Nucleus accumbens (tissue), 56 donors: ENCODE measurements around the gene SATB2.

Experiments
- DNase-seq, 56 donors: peaks; one replicate each; lab custom pipeline; 2025; lab: John Stamatoyannopoulos, UW

The SATB2 gene

DNA sequence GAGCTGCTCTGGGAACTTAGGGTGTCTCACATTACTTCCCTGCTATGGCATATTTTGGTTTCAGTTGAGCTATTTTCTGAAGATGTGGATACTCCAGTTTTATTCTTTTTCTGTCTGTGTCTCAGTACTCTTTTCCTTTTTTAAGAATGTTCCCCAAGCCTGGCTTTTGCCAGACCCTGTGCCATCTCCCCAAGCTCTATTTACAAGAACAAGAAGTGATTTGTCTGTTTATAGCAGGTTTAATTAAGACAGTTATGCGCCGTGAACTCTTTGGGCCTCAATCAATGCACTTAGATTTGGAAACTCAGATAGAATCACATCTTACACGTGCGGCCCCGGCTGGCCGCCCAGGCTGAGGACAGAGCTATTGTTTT, 8.9 kb upstream of the SATB2 start:
- DNase-seq: no peak

- no peak for DNase-seq
Measured at GRCh38 chr2:199465988-199466691, 8.4 kb upstream of the SATB2 start.

DNA sequence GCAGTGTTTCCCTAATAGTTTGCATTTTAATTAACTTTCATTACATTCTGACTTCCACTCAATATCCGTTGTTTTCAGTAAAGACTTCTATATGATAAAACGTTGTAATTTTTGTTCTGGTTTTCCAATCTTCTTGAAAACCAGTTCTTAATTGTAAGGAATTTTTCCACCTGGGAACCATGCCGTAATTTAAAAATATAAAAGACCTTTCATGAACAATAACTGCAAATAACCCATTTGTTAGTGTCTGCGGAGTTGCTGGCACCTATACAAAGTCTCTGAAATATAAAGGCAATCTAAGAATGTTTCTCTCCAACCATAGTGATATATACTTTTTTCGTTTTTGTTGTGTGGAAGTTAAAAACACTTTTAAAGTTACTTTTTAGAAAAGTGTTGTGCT, 7.7 kb upstream of the SATB2 start:
- no peak for DNase-seq

DNA sequence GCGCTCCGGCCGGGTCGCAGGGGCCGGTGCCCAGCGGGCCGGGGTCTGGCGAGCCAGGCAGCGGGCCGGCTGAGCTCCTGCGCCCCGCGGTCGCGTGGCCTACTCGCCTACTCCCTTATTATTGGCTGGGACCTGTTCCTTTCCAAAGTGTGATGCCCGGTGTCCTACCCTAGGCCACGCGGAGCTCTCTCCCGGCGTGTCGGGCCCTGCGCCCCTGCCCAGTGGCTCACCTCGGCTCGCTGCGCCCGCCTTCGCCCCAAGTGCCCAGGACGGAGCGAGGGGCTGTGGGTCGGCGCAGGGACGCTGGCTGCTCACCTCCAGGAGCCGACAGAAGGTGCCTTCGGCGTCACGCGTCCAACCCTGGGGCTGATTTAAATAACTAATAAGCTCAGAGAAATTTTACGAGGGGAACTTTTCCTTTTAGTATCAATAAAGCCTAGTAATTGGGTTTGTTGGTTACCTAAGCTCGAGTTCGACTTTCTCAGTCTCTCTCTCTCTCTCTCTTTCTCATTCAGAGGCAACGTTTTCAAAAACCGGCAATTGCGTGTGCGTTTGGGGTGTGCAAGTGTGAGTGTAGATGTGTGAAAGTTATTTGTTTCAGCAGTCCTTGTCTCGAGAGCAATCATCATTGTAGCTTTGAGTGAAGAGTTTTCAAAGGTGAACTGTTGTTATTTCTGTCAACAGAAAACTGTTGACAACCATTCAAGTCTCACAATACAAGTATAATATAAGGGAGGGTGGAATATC, 7.0 kb upstream of the SATB2 start:
- no peak for DNase-seq

DNA sequence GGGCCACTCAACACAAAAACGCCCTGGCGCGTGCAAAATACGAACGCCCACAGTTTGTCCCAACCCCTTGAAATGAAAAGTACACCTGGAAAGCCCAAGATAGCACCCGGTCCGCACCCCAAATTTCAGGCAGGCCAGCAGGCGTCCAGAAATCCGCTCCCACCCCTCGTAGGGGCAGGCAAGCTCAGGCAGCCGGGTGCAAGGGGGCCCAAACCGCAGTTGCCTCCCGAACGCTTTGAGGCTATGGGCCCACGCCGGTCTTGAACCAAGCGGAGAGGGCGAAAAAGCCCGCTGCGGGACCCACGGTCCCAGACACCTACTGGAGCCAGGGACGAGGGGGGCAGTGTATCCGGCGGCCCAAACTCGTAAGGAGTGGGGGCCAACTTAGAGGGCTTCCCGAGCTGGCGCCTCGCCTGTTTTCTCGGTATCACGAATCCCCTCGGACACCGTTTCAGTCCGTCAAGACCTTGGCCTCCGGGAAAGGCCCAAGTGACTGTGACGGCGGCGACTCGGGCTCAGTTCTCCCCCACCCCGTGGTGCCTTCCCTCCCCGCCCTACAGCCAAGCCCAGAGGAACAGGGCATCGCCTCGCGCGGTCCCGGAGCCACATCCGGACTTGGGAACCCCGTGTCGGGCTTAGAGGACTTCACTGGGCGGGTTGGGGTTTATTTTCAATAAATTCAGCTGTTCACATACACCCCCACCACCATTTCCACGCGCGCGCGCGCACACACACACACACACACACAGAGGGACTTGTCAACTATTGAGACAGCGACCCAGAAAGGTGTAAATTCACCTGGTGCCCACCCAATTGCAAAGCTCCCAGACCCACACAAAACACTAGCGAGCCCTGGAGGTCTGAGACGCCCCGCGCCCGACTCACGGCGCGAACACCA, 6.2 kb upstream of the SATB2 start:
- DNase-seq: peak in 1 of 56 donors; percentile 25

DNA sequence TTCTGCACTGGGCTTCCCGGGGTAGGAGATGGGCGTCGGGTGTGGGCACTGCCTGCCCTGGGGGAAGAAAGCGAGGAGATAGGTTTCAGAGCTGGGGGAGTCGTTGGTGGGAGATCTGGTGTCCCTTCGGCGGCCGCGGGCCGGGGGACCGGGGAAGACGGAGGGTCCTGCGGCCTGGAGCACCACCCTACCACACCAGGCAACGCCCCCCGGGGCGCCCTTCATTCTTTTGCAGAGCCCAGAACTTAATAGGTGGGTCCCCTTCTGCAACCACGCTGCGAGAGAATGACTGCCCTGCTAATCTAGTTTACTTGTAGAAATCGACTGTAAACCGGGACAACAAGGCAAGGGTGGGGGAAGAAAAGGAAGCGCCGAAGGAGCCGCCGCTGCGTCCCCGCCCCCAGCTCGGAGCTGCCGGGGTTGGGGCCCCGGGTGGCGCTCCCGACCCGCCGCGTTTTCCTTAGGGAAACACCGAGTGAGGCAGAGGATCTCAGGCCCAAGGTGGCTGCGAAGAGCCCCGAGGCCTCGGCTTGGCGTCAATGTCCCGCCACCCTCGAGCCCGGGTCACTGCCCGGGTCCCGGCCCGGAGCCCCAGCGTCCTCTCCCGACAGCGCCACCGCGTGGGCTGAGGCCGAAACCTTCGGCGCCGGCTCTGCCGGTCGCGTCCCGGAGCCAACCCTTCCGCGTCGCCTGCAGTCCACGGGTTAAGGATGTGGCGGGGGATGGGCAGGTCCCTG, 5.4 kb upstream of the SATB2 start:
- peak in 38 of 56 donors; percentile 9 to 79 (median 38) for DNase-seq

DNA sequence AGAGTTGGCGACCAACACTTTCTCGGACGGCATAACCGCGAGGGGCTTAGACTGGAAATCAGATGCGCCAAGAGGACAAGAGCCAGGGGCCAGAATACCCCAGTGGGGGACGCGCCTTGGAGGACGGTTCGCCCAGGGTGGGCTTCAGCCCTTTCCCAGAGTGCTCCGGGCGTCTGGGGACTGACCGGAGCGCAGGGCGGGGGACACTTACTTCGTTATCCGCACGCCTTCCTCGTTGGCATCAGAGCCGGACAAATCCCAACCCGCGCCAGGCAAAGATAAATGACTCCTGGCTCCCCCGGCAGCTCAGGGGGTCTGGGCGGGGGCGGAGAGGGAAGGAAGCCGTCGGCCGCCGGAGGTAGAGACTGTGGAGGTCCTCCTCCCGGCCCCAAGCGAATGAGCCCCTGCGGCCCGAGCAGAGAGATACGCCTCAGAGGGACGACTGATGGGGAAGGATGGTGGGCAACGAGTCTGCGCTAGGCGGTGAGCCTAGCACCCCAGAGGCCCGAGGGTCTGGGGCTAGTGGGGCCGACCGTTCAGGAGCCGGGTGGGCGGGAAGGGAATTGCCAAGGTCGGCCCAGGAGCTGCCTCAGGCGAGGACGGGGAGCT, 4.7 kb upstream of the SATB2 start:
- DNase-seq: no peak

GRCh38 chr2:199461711-199462346, 4.1 kb upstream of the SATB2 start:
- no peak for DNase-seq

DNA sequence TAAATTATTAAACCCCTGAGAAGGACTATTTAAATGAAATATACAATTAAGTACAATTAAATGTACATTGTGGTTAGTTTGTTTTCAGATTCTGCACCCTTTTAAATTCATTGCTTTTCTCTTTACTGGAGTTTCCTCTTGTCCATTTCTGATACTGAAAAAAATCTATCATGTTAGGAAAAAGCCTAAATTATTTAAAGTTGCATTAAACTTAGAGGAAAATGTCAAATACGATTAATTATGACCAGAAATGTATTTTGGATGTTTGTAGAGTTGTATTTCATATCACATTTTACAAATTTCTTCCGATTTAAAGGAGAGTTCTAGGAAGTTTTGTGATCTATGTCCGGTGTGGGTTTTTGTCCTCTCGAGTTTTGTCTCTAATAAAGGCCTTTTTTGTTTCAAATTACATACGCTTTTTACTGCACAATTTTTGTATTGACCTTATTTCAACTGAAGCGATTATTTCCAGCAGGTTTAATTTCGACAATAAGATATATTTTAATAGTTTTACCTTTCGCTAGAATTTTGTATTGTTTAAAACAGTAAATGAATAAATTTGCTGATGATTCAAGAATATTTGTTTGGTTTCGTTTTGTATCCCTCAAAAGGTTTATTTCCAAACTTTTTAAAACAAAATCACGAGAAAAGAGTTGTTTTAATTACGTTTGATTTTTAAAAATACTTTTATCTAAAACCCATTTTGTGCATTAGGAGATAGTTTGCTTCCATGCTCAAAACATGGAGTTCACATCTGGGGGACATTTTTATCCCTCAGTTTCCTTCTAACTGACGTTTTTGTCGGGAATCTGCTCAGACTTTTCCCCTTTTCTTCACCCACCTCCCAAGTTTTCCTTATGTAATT, 3.3 kb upstream of the SATB2 start:
- no peak for DNase-seq

- no peak for DNase-seq
Measured at GRCh38 chr2:199460101-199460671, 2.4 kb upstream of the SATB2 start.

- peak; percentile 44 to 94 (median 88) for DNase-seq
Measured at GRCh38 chr2:199459286-199460100, 1.8 kb upstream of the SATB2 start.

GRCh38 chr2:199458806-199459285, 1.1 kb upstream of the SATB2 start:
- DNase-seq: peak in 8 of 56 donors; percentile 40 to 70 (median 54)

DNA sequence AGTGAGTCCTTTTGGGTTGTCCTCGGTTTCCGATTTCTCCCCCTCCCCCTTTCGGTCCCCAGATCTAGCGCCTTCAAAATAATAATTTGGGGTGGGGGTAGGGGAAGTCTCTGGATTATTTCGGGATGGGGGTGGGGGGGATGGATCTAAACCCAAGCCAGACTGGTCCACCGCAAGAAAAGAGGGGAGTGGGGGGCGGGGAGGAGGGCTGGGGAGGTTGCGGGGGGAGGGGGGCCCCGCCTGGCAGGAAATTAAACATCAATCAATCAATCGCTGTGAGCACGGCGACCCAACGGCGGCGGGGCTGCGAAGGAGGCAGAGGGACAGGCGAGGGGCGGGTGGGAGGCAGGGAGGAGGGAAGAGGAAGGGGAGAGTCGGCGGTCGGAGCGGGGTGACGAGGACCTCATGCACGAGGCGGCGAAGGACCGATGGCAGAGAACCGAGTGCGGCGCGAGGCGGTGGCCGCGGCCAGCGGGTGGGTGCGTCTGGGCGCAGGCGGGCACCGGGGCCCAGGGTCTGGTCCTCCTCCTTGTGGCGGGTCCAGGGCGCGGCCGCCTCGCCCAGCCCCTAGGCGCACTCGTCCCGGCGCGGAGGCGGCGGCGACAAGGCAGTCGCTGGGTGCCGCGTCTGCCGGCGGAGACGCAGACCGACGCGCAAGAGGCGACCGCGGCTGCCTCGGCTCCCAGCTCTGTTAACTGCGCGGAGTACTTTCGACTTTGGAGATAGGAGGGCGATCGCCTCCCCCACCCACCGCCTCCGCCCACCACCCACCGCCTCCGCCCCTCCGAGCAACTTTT, 468 bp upstream of the SATB2 start:
- no peak for DNase-seq

DNA sequence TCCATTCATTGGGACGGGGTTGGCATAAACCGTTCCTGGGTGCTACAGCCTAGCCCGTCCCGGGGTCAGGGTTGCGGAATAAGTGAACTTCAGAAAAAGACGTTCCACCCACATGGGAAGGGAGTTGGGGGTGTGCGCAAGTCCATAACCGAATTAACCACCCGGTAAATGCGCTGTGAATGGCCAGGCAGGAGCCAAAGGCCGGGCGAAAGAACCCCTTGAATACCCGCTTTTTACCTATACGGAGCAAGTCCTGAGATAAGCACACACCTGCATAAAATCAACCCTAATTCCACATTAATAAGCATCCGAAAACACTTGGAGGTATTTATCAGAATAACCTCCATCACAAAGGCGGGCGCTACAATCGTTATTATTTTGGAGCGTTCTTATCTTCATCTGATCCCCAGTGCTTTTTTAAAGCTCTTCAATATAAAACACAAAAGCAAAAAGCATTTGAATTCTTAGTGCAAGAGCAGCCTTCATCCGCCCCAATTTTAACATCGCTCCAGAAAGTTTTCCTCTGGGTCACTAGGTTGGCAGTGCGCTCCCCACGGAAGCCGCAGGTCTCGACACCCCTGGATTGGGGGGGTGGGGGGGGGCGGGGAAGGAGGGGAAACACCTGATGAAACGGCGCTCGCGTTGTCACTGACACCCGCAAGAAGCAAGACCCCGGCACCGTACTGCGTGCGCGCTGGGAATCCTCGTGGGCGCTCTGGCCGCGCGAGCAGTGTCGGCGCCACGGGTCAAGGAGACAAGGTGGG, 1.2 kb downstream of the SATB2 start:
- DNase-seq: no peak

DNA sequence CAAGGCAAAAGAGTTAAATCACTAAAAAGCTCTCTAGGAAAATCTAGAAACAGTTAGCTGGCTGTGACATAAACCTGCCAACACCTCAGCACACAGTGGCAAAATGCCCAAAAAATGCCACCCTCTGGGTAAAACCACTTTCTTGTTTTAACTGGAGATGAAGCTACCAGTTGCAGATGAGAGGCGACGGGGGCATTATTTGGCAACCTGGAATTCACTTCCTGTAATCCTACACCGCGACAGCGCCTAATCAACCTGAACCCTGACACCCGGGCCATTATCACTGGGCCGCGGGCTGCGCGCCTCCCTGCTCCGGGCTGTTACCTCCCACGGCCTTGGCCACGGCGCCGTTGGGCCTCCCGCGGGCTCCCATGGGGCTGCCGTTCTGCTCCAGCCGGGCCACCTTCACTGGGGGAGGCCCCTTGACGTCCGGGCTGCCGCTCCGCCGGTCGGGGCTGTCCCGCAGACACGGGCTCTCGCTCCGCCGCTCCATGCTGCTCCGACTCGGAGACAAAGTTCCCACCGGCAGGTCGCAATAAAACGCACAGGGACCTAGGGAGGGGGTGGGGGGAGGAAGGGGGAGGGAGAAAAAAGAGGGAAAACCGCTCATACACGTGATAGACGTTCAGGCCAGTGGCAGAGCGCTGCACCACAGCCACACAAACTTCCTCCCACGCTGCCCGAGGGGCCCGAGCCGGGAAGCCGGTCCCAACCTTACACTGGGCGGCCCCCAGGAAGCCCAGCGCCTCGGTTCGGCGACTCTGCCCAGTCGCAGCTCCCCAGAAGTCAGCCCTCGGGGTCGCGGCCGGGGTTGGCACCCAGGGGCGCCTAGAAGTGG, 2.0 kb downstream of the SATB2 start:
- no peak for DNase-seq
